Islet precursor cell (in vitro differentiated cells): ENCODE measurements around the gene SLC26A2.
"Not testable (repeated sequence)": the region's sequence is repeated elsewhere in the genome, so short reads cannot be mapped to it uniquely, and the experiment has no call there.

Source experiments
- DNase-seq: peaks from one replicate; pipeline ENCODE4 v3.0.0-alpha.2; 2018

The SLC26A2 gene

GRCh38 chr5:150006318-150006717, 45.8 kb downstream of the SLC26A2 start:
- DNase-seq, result no peak

GRCh38 chr5:150007050-150007449, 46.5 kb downstream of the SLC26A2 start:
- no peak for DNase-seq

DNA sequence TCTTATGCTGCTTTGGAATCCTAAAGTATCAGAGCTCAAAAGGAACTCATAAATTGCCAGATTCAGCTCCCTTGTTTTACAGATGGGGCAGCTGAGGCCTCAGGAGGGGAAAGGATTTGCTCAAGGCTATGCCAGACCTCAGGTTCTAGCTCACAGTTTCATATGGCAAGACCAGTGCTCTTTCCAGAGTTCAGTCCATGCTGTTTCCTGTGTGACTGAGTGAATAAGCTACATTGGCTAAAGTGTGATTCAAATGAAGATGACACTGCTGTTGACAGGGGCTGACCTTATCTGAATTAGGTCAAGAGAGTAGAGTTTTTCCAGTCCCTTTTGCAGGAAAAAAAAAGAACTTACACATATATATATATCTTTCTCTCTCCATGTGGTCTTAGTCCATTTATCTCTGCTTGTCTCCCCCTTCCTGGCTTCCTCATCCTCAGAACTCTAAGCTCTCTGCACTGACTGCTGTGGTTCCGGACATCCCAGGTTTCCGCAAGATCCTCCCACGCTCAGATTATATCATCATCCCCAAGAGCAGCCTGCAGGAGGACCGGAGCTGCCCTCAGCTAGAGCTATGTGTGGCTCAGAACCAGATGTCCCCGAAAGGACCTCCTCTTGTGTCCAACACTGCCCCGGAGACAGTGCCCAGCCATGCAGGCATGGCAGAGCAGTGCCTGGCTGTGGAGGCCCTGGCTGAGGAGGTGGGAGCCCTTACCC, 49.3 kb downstream of the SLC26A2 start:
- no peak for DNase-seq

- no peak for DNase-seq
Measured at GRCh38 chr5:150013931-150014330, 53.4 kb downstream of the SLC26A2 start.

DNA sequence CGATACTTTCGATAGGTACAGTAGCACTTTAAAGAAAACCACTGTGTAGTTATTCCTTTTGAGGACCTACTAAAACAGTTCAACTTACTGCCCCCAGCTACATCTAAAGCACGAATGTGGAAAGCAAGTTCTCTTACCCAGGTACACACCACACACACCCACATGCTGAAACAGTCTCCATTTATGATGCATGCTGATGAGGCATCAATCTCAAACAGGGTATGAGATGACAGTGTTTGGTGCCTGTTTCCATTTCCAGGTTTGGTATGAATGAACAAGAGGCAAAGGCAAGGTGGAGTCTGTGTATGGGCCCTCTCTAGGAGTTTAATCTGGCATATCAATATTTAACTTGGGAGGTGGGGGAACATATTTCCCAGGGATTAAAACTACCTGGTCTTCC, 53.9 kb downstream of the SLC26A2 start:
- DNase-seq, result no peak

- DNase-seq, result no peak
Measured at GRCh38 chr5:150015415-150015814, 54.9 kb downstream of the SLC26A2 start.

- no peak for DNase-seq
Measured at GRCh38 chr5:150016537-150016936, 56.0 kb downstream of the SLC26A2 start.

DNA sequence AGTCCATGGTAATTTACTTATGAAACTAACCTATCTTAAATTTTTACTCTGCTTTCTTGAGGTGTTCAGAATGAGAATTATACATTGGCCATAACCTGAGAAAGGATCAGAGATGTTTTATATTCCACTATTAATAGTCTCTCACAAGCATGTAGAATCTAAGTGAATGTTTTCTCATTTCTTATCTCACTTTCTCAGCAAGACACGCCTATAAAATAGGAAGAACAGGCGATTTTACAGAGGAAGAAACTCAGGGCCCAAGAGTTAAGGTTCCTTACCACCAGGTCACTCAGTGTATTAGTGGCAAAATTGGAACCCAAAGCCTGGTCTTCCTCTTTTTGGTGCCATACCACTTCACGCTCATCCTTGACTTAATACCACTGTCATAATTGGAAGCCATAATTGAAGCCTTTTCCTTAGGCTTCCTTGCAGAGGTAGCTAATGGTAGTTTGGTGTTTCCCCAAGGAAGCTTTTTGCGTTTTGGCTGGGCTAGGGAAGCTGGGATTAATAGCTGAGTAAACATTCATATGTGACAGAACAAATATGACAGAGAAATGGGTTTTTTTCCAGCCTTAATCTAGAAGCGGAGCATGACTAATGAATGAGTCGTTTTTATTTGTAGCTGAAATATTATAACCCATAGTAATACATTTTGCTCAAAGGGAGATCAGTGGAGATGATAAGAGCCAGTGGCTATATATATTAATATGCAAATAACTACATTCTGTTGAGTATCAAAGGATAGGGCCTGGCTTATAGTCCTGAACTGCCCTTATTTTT, 56.9 kb downstream of the SLC26A2 start:
- no peak for DNase-seq

DNA sequence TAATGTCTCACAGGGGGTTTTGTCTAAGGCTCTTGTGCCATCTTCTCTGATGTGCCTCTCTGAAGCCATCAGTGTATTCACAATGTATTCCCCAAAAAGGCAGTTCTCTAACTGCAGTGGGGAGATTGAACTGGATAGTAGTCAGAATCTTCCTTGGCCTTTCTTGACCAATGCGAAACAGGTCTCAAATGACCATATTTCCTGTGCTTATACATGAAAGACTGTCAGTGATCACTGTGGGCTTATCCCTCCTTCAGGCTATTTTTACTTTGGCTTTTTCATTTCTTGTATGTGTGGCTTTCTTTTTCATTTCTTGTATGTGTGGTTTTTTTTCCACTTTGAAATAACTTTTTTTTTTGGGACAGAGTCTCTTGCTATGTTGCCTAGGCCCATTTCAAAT, 59.7 kb downstream of the SLC26A2 start:
- no peak for DNase-seq

- peak; percentile 60 for DNase-seq
Measured at GRCh38 chr5:150021491-150022157, 61.1 kb downstream of the SLC26A2 start.

GRCh38 chr5:150022158-150022531, 61.6 kb downstream of the SLC26A2 start:
- DNase-seq, result no peak

DNA sequence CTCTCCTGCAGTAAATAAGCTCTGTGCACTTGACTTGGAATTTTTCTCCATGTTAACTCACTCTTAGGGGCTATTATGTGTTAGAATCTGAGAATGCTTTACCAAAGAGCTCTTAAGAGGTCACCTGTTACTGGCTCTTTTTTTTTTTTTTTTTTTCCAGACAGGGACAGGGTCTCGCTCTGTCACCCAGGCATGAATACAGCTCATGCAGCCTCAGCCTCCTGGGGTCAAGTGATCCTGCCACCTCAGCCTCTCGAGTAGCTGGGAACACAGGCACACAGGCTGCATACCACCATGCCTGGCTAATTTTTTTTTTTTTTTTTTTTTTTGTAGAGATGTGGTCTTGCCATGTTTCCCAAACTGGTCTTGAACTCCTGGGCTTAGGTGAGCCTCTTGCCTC, 62.1 kb downstream of the SLC26A2 start:
- no peak for DNase-seq

DNA sequence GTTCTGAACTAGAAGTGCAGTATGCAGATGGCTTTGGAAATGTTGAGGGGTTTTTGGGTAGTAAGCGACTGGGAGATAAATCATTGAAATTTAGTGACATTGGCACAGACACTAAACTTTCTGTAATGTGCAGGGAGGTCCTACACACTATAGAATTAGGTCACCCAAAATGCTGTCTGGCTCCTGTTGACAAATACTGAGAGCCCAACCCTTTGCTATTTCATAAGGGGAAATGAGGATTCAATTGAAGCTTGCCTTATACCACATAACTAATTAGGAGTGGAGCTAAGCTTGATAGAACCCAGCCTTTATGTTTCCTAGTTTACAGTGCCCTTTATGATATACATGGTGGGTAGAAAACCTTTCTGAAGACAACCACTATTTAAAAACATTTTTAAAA, 62.6 kb downstream of the SLC26A2 start:
- DNase-seq, result no peak

DNA sequence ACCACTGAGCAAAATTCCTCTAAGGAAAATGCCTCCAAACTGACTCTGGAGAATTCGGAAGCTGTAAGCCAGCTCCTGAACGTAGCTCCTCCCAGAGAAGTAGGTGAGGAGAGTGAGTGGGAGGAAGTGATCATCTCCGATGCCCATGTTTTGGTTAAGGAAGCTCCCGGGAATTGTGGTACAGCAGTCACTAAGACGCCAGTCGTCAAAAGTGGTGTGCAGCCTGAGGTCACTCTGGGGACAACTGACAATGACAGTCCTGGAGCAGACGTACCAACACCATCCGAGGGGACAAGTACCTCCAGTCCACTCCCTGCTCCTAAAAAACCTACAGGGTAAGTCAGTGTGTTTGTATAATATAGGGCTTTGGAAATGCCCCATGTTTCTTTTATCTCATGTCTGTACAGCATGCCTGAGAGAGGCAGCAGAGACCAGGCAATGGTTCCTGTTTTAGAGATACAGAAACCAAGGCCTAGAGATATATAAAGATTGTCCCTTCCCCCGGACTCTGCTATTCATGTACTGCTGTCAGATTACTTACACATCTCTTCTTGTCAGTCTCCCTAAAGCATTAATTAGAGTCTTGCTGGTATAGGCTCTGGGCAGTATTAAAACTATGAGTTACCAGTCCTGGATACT, 63.9 kb downstream of the SLC26A2 start:
- DNase-seq, result no peak

DNA sequence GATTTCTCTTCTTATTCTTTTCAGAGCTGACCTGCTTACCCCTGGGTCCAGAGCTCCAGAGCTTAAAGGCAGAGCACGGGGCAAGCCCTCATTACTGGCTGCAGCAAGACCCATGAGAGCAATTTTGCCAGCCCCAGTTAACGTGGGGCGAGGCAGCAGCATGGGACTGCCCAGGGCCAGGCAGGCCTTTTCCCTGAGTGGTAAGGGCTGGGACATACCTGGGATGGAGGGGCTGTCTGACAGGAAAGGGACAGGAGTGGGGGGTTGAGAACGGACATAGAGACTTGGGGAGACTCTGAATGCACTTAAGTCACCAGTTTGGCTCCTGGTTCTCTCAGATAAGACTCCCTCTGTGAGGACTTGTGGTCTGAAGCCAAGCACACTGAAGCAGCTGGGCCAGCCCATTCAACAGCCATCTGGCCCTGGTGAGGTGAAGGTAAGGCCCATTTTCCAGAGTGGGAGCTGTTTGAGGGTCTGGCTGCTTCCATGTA, 66.2 kb downstream of the SLC26A2 start:
- no peak for DNase-seq

DNA sequence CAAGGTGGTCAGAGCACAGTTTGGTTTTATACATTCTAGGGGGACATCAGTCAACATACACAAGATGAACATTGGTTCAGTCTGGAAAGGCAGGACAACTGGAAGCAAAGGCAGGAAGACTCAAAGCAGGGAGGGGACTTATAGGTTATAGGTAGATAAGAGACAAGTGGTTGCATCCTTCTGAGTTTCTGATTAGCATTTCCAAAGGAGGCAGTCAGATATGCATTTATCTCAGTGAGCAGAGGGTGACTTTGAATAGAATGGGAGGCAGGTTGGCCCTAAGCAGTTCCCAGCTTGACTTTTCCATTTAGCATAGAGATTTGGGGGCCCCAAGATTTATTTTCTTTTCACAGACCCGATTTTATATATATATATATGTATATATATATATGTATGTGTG, 67.5 kb downstream of the SLC26A2 start:
- DNase-seq, result not testable (repeated sequence)

DNA sequence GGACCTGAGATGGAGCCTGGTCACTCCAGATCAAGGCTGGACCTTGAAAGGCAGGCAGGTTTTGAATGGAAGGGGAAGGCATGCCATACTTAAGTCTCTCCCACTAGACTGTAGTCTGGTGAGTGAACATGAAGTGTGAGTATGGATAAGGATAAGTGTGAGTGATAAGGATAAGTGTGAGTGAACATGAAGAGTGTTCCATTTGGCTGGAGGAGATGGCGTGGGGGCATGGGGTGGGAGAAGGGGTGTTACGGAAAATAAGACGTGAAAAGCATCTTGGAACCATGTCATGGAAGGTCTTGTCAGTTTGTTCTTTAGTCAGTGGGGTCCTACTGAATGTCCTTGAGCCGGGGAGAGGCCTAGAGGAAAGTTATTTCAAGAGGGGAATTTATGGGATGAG, 72.8 kb downstream of the SLC26A2 start:
- DNase-seq, result no peak

DNA sequence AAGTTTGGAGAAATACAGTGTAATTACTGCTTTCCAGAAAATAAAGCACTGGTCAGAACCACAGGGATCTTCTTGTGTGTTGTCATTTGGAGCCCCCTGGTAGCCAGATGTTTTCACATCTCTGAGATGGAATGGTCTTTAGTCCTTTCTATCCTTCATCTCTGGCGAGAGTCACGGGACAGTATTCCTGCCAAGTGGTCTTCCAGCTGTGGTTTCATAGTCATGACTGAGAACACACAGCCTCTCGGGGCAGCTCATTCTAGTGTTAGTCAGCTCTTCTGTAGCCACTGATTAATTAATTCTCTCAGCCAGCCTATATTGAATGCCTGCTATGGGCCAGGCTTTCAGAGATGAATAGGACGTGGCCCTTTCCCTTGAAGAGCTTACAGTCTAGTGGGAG, 74.1 kb downstream of the SLC26A2 start:
- no peak for DNase-seq

GRCh38 chr5:150035139-150035895, 74.8 kb downstream of the SLC26A2 start:
- DNase-seq, result no peak

GRCh38 chr5:150036513-150036912, 76.0 kb downstream of the SLC26A2 start:
- DNase-seq, result peak; percentile 96
